Right renal cortex interstitium (tissue), 3 donors: ENCODE results near the gene CD180. TPM values are rescaled to one million over a fixed set of nuclear protein-coding genes. Genes with fewer than 3 reads are reported as not detected.

Source experiments
- DNase-seq, 3 donors: peaks; one replicate each; pipeline ENCODE4 v3.0.0-alpha.2; 2013; ENCODE audit warnings: low read depth in 3 of 3, low spot score in 2 of 3
- polyA plus RNA-seq, 3 donors: library from polyadenylated mRNA; unstranded; fragments of 120-200 nt; gene quantifications; one replicate each; pipeline ENCODE4 v1.2.1, GENCODE V29; 2013; ENCODE audit not compliant: insufficient read length in 3 of 3

Gene CD180
- polyA plus RNA-seq, 3 donors, result 0.68 to 0.87 (median 0.78) TPM

- DNase-seq, result no peak
These were observed 31.6 kb downstream of the CD180 start for GRCh38 chr5:67164856-67165525.

- no peak for DNase-seq
These were observed 32.6 kb downstream of the CD180 start for GRCh38 chr5:67163863-67164595.

- no peak for DNase-seq
These were observed 33.3 kb downstream of the CD180 start for GRCh38 chr5:67163231-67163756.

- no peak for DNase-seq
These were observed 34.8 kb downstream of the CD180 start for GRCh38 chr5:67161767-67162166.

- DNase-seq, result no peak
These were observed 35.6 kb downstream of the CD180 start for GRCh38 chr5:67160985-67161384.

GRCh38 chr5:67160272-67160671 lies 36.3 kb downstream of the CD180 start:
- no peak for DNase-seq

- DNase-seq, result no peak
These were observed 39.5 kb downstream of the CD180 start for GRCh38 chr5:67156976-67157583.

- DNase-seq, result no peak
These were observed 41.9 kb downstream of the CD180 start for GRCh38 chr5:67154556-67155206.

GRCh38 chr5:67153292-67153691 lies 43.3 kb downstream of the CD180 start:
- no peak for DNase-seq

- DNase-seq, result no peak
These were observed 44.2 kb downstream of the CD180 start for GRCh38 chr5:67152400-67152799.

GRCh38 chr5:67149951-67150523 lies 46.6 kb downstream of the CD180 start:
- no peak for DNase-seq

- DNase-seq, result no peak
These were observed 47.3 kb downstream of the CD180 start for GRCh38 chr5:67149057-67149950.

GRCh38 chr5:67147760-67148159 lies 48.8 kb downstream of the CD180 start:
- DNase-seq, result no peak

GRCh38 chr5:67146981-67147380 lies 49.6 kb downstream of the CD180 start:
- DNase-seq, result no peak

GRCh38 chr5:67146574-67146973 lies 50.0 kb downstream of the CD180 start:
- no peak for DNase-seq

GRCh38 chr5:67144183-67144639 lies 52.4 kb downstream of the CD180 start:
- DNase-seq, result no peak

GRCh38 chr5:67143549-67143948 lies 53.0 kb downstream of the CD180 start:
- DNase-seq, result no peak

- no peak for DNase-seq
These were observed 53.8 kb downstream of the CD180 start for GRCh38 chr5:67142816-67143215.

GRCh38 chr5:67141644-67142043 lies 55.0 kb downstream of the CD180 start:
- DNase-seq, result no peak

GRCh38 chr5:67140413-67140812 lies 56.2 kb downstream of the CD180 start:
- no peak for DNase-seq
